ENCODE results near the gene SNHG17.
A peak's percentile ranks its signal among the peaks of the same experiment; 100 is the strongest.

The SNHG17 gene

GRCh38 chr20:38434770-38435554, at the start of gene SNHG17:
TSS of gene SNHG17 (minus strand) at chr20:38435328.
- H3K4me3 ChIP-seq (replicated peaks; ENCODE audit: low read depth, low read length) = peak within 1 kb of the TSS; percentile 90
- peak; percentile 97 for DNase-seq (ENCODE audit: low read depth)
- peak; percentile 100 for TF ChIP-seq CTCF (IDR thresholded peaks at IDR 0.05; ENCODE audit: low read length, missing control alignments)

GRCh38 chr20:38479596-38479995, 44.5 kb upstream of the SNHG17 start:
- TF ChIP-seq CTCF (IDR thresholded peaks at IDR 0.05; ENCODE audit: low read length, missing control alignments) = no peak

GRCh38 chr20:38477747-38478146, 42.6 kb upstream of the SNHG17 start:
- DNase-seq (ENCODE audit: low read depth) = no peak
- no peak for TF ChIP-seq CTCF (IDR thresholded peaks at IDR 0.05; ENCODE audit: low read length, missing control alignments)
- H3K4me3 ChIP-seq (replicated peaks; ENCODE audit: low read depth, low read length) = no peak overlapping the region

More at GRCh38 chr20:38479596-38479995, 44.5 kb upstream of the SNHG17 start:
- no peak for DNase-seq (ENCODE audit: low read depth)
- H3K4me3 ChIP-seq (replicated peaks; ENCODE audit: low read depth, low read length) = no peak overlapping the region

GRCh38 chr20:38473367-38473795, 38.3 kb upstream of the SNHG17 start:
- peak; percentile 6 for TF ChIP-seq CTCF (IDR thresholded peaks at IDR 0.05; ENCODE audit: low read length, missing control alignments)
- peak overlapping the region; percentile 89 for H3K4me3 ChIP-seq (replicated peaks; ENCODE audit: low read depth, low read length)
- DNase-seq (ENCODE audit: low read depth) = peak; percentile 26

GRCh38 chr20:38472513-38473366, 37.6 kb upstream of the SNHG17 start, which contains the start of gene RALGAPB:
TSS of gene RALGAPB (plus strand) at chr20:38472843. CDS start at chr20:38488433, 15,590 bp downstream.
- H3K4me3 ChIP-seq (replicated peaks; ENCODE audit: low read depth, low read length) = peak within 1 kb of the TSS; percentile 89
- DNase-seq (ENCODE audit: low read depth) = peak; percentile 98
- peak; percentile 46 for TF ChIP-seq CTCF (IDR thresholded peaks at IDR 0.05; ENCODE audit: low read length, missing control alignments)

- DNase-seq (ENCODE audit: low read depth) = no peak
- no peak for TF ChIP-seq CTCF (IDR thresholded peaks at IDR 0.05; ENCODE audit: low read length, missing control alignments)
- H3K4me3 ChIP-seq (replicated peaks; ENCODE audit: low read depth, low read length) = peak overlapping the region; percentile 89
Measured at GRCh38 chr20:38471987-38472512, 36.9 kb upstream of the SNHG17 start.
